SK-N-SH (cell line): ENCODE results near the gene SPATA32. TPM values are rescaled to one million over a fixed set of nuclear protein-coding genes. Genes with fewer than 3 reads are reported as not detected.

Source experiments
- CTCF ChIA-PET: fragments of 300-600, 350-600 bp; formaldehyde crosslinking; extraction: SDS; loops from one replicate; lab custom pipeline; 2021; lab: Yijun Ruan, JAX
- POLR2A ChIA-PET: fragments of 350-600 bp; sonication (Branson Sonifier 250); formaldehyde crosslinking; extraction: SDS; loops from one replicate; lab custom pipeline; 2020; ENCODE audit warnings: antibody characterized with exemption, inconsistent platforms; lab: Yijun Ruan, JAX
- DNase-seq: peaks from one replicate; pipeline ENCODE4 v3.0.0; 2012
- H2AFZ ChIP-seq: fragments of 200-600 bp; sonication (generic); 2 replicates; pipeline ENCODE4 v1.8.1; 2016; ENCODE audit warnings: antibody characterized with exemption, mild to moderate bottlenecking, low read depth
- H3F3A ChIP-seq: fragments of 200-600 bp; sonication (generic); replicated peaks from 2 replicates; pipeline ENCODE3; 2016; ENCODE audit warnings: antibody characterized with exemption, mild to moderate bottlenecking; ENCODE audit not compliant: insufficient read depth
- H3K27ac ChIP-seq, 2 experiments: fragments of 200-500 bp in 1 of 2; fragments of 200-600 bp in 1 of 2; sonication (Bioruptor generic) in 1 of 2; sonication (generic), shearing (Covaris generic) in 1 of 2; 2 replicates each; pipeline versions ENCODE4 v1.5.1 to v1.6.1; 2014 to 2016; ENCODE audit warnings: low read depth in 2 of 2, inconsistent platforms in 1 of 2, low read length in 1 of 2, mild to moderate bottlenecking in 1 of 2, mixed read lengths in 1 of 2
- H3K27me3 ChIP-seq: fragments of 200-600 bp; sonication (generic), shearing (Covaris generic); 2 replicates; pipeline ENCODE4 v1.6.1; 2016; ENCODE audit warnings: mixed run types; ENCODE audit not compliant: insufficient read depth
- H3K36me3 ChIP-seq, 2 experiments: fragments of 200-500 bp in 1 of 2; fragments of 200-600 bp in 1 of 2; sonication (Bioruptor generic) in 1 of 2; sonication (generic) in 1 of 2; replicated peaks in 1 of 2; 2 replicates each; pipeline versions ENCODE3 to v1.5.1; 2014 to 2016; ENCODE audit warnings: low read length in 1 of 2, mild to moderate bottlenecking in 1 of 2; ENCODE audit not compliant: insufficient read depth in 2 of 2, control insufficient read depth in 1 of 2
- H3K4me1 ChIP-seq, 2 experiments: fragments of 200-500 bp in 1 of 2; fragments of 200-600 bp in 1 of 2; sonication (Bioruptor generic) in 1 of 2; sonication (generic), shearing (Covaris generic) in 1 of 2; 2 replicates each; pipeline versions ENCODE4 v1.5.1 to v1.6.1; 2014 to 2016; ENCODE audit warnings: low read depth in 1 of 2, low read length in 1 of 2, mixed run types in 1 of 2; ENCODE audit not compliant: insufficient read depth in 2 of 2, control insufficient read depth in 1 of 2
- H3K4me2 ChIP-seq: fragments of 200-600 bp; sonication (generic), shearing (Covaris generic); 2 replicates; pipeline ENCODE4 v1.6.1; 2017; ENCODE audit warnings: mixed run types
- H3K4me3 ChIP-seq, 2 experiments: fragments of 200-500 bp in 1 of 2; fragments of 200-600 bp in 1 of 2; sonication (Bioruptor generic) in 1 of 2; sonication (generic), shearing (Covaris generic) in 1 of 2; 2 replicates each; pipeline versions ENCODE4 v1.5.1 to v1.8.1; 2014 to 2016; ENCODE audit warnings: low read depth in 2 of 2, inconsistent platforms in 1 of 2, low read length in 1 of 2, mild to moderate bottlenecking in 1 of 2, mixed read lengths in 1 of 2, moderate library complexity in 1 of 2
- H3K79me2 ChIP-seq: fragments of 200-600 bp; sonication (generic); 2 replicates; pipeline ENCODE4 v1.8.1; 2017; ENCODE audit warnings: mild to moderate bottlenecking; ENCODE audit not compliant: insufficient read depth
- H3K9ac ChIP-seq: fragments of 200-600 bp; sonication (generic); 2 replicates; pipeline ENCODE4 v1.6.1; 2017; ENCODE audit warnings: mixed run types
- H3K9me2 ChIP-seq: fragments of 200-600 bp; sonication (generic); 2 replicates; pipeline ENCODE4 v1.6.1; 2017; ENCODE audit warnings: mixed run types
- H3K9me3 ChIP-seq: fragments of 200-600 bp; sonication (generic); 2 replicates; pipeline ENCODE4 v1.6.1; 2017; ENCODE audit warnings: mixed run types, mild to moderate bottlenecking, moderate library complexity
- H4K20me1 ChIP-seq: fragments of 200-600 bp; sonication (generic); 2 replicates; pipeline ENCODE4 v1.6.1; 2017; ENCODE audit warnings: mild to moderate bottlenecking, mixed run types; ENCODE audit not compliant: insufficient read depth
- CHD2 ChIP-seq: fragments of 150-350 bp; IDR thresholded peaks from 2 replicates; pipeline ENCODE4 v1.6.1; 2018; ENCODE audit warnings: low read length; ENCODE audit not compliant: partially characterized antibody
- ELF1 ChIP-seq: IDR thresholded peaks from 2 replicates; pipeline ENCODE4 v1.4.0; 2012
- EP300 ChIP-seq, 2 experiments: IDR thresholded peaks; 2 replicates each; pipeline versions ENCODE4 v1.4.0 to v1.6.1; 2012; ENCODE audit warnings: borderline replicate concordance in 1 of 2, low read depth in 1 of 2, low read length in 1 of 2
- GABPA ChIP-seq: IDR thresholded peaks from 2 replicates; pipeline ENCODE4 v1.4.0; 2012; ENCODE audit warnings: low read depth, mild to moderate bottlenecking
- IRF3 ChIP-seq: fragments of 150-350 bp; IDR thresholded peaks from 2 replicates; pipeline ENCODE4 v1.6.1; 2016; ENCODE audit warnings: mild to moderate bottlenecking, low read depth, low read length
- JUND ChIP-seq: IDR thresholded peaks from 2 replicates; pipeline ENCODE4 v1.4.0; 2012
- MAX ChIP-seq: IDR thresholded peaks from 2 replicates; pipeline ENCODE4 v1.4.0; 2012; ENCODE audit warnings: low read depth
- PBX3 ChIP-seq: IDR thresholded peaks from 2 replicates; pipeline ENCODE4; 2012
- RAD21 ChIP-seq: IDR thresholded peaks from 2 replicates; pipeline ENCODE4 v1.6.1; 2012; ENCODE audit warnings: mild to moderate bottlenecking, low read length
- RCOR1 ChIP-seq: fragments of 150-350 bp; IDR thresholded peaks from 2 replicates; pipeline ENCODE4 v1.6.1; 2017; ENCODE audit warnings: antibody characterized with exemption, low read length
- REST ChIP-seq: IDR thresholded peaks from 2 replicates; pipeline ENCODE4 v1.6.1; 2012; ENCODE audit warnings: mild to moderate bottlenecking, low read depth, low read length, moderate library complexity
- RXRA ChIP-seq: IDR thresholded peaks from 2 replicates; pipeline ENCODE4 v1.4.0; 2012; ENCODE audit warnings: low read depth, mild to moderate bottlenecking, borderline replicate concordance
- SIN3A ChIP-seq: IDR thresholded peaks from 2 replicates; pipeline ENCODE4 v1.6.1; 2012; ENCODE audit warnings: low read depth, mild to moderate bottlenecking, low read length, moderate library complexity, borderline replicate concordance
- SMC3 ChIP-seq: IDR thresholded peaks from 2 replicates; pipeline ENCODE4 v1.6.1; 2012; ENCODE audit warnings: low read depth, low read length, improper control_type of control experiment
- USF2 ChIP-seq: fragments of 150-350 bp; IDR thresholded peaks from 2 replicates; pipeline ENCODE4 v1.6.1; 2017; ENCODE audit warnings: antibody characterized with exemption, low read length, low read depth, borderline replicate concordance
- WGBS: methylation state at CpG from one replicate; pipeline ENCODE4 v1.1.6; 2017; ENCODE audit warnings: low lambda C conversion rate; 5-methylcytosine and 5-hydroxymethylcytosine counted together
- polyA plus RNA-seq, 3 experiments: library from polyadenylated mRNA; depleted of rRNA; stranded (reverse); fragments of >200 nt; gene quantifications; 2 replicates each; pipeline ENCODE4 v1.2.3, GENCODE V29; 2012

SPATA32 gene
- polyA plus RNA-seq, 1 of the 3 experiments (the other 2 are of a cell fraction): not detected

- TF ChIP-seq SMC3 (no peak), USF2 (no peak)
These were observed 16.9 kb downstream of the SPATA32 start (continued) for GRCh38 chr17:45244725-45245656.

GRCh38 chr17:45243750-45244149 is 18.1 kb downstream of the SPATA32 start:
- WGBS: 89% methylated on average over 10 of the region's 18 CpGs
- Histone ChIP-seq H3K9me2 (no peaks in the 10 kb centered on the region), H3K27ac (no peak overlapping the region), H3K9ac (no peak overlapping the region), H3K4me2 (no peak overlapping the region), H2AFZ (no peak overlapping the region), H3K79me2 (no peaks in the 10 kb centered on the region), H3K4me3 (no peak overlapping the region), H4K20me1 (no peaks in the 10 kb centered on the region), H3K9me3 (no peaks in the 10 kb centered on the region), H3F3A (no peaks in the 10 kb centered on the region), H3K4me1 (peaks cover 0 to 29% of the 10 kb centered on the region in 2 experiments; a peak in 1 of 4 replicates), H3K36me3 (no peaks in the 10 kb centered on the region), H3K27me3 (no peaks in the 10 kb centered on the region)
- TF ChIP-seq REST (no peak), JUND (no peak), MAX (no peak), CHD2 (no peak), RAD21 (no peak), SIN3A (no peak), GABPA (no peak), RXRA (no peak), IRF3 (no peak), EP300 (IDR thresholded peaks at IDR 0.05; ENCODE audit: borderline replicate concordance in 1 of 2, low read depth in 1 of 2, low read length in 1 of 2) (no peak), RCOR1 (no peak), USF2 (no peak), PBX3 (no peak), ELF1 (no peak)
- CTCF ChIA-PET: interaction anchor here (0.9 to 10.1 kb wide), 7 partner anchors 9 to 142 kb away, joined by 3 to 232 read pairs (median 7); partner anchors contain the start of genes ACBD4 and FMNL1
- no peak for DNase-seq
- POLR2A ChIA-PET: no interaction called here
